SJSA1 (cell line): ENCODE data around the gene FRMD3. TPM values are rescaled to one million over a fixed set of nuclear protein-coding genes. Genes with fewer than 3 reads are reported as not detected.

Source experiments
- DNase-seq, 2 experiments: peaks; one replicate each; pipeline ENCODE4 v3.0.0-alpha.2; 2015 to 2020; ENCODE audit warnings: low spot score in 2 of 2, low read depth in 1 of 2
- H3K27ac ChIP-seq: fragments of 250-450 bp; sonication (Bioruptor Pico); 2 replicates; pipeline ENCODE4 v1.5.1; 2020; ENCODE audit warnings: mild to moderate bottlenecking, moderate library complexity
- H3K27me3 ChIP-seq: fragments of 250-450 bp; sonication (Bioruptor Pico); replicated peaks from 2 replicates; pipeline ENCODE4 v1.5.1; 2020; ENCODE audit warnings: mild to moderate bottlenecking, moderate library complexity
- H3K36me3 ChIP-seq: fragments of 250-450 bp; sonication (Bioruptor Pico); 2 replicates; pipeline ENCODE4 v1.5.1; 2020; ENCODE audit warnings: mild to moderate bottlenecking
- H3K4me1 ChIP-seq: fragments of 250-450 bp; sonication (Bioruptor Pico); replicated peaks from 2 replicates; pipeline ENCODE4 v1.6.1; 2021; ENCODE audit warnings: mild to moderate bottlenecking
- H3K4me3 ChIP-seq: fragments of 250-450 bp; sonication (Bioruptor Pico); 2 replicates; pipeline ENCODE4 v1.5.1; 2020; ENCODE audit warnings: mild to moderate bottlenecking
- H3K9me3 ChIP-seq: fragments of 250-450 bp; sonication (Bioruptor Pico); replicated peaks from 2 replicates; pipeline ENCODE4 v1.5.1; 2020; ENCODE audit warnings: mild to moderate bottlenecking
- total RNA-seq: library from RNA; depleted of rRNA; stranded (reverse); fragments of >200 nt; shearing (Covaris generic); gene quantifications from 2 replicates; pipeline ENCODE4 v1.2.3, GENCODE V29; 2014

Gene FRMD3
- total RNA-seq, 1 experiment from 2014 or later = 15.5 TPM

DNA sequence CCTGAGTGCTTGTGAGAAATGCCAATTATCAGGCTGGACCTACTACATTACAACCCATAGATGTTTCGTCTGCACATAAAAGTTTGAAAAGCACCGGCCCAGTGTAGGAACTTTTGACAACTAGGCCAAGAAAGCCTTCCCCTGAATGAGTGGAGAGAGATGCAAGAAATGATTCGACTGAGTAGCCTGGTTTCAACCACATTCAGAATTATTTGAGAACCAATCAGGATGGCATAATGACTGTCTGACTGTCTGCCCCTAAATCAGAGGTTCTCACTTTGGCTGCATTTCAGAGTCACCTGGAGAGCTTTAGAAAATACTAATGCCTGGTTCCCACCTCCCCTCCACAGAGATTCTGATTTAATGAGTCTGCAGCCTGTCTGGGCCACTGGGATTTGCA is 61.1 kb downstream of the FRMD3 start:
- no peak for DNase-seq
- Histone ChIP-seq H3K4me1 (peaks cover 26% of the 10 kb centered on the region), H3K27ac (no peak overlapping the region), H3K27me3 (no peaks in the 10 kb centered on the region), H3K36me3 (no peaks in the 10 kb centered on the region), H3K9me3 (no peaks in the 10 kb centered on the region), H3K4me3 (no peak overlapping the region)

DNA sequence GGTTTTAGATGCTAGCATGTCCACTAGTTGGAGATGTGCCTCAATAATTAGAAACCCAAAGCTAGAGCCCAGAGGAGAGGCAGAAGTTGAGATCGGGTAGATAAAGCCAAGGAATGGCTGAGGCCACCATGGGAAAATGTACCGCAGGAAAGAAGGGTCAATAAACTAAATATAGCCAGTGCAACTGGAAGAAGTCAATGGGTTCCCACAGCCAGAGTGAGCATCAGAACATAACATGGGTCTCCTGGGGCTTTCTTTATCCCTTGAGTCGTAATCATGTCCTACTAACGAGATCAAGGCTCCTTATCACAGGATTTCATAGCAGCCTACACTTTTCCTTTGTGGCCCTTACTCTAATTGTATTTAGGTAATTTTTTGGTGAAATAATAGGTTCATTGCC is 61.7 kb downstream of the FRMD3 start:
- no peaks in the 10 kb centered on the region for H3K9me3 ChIP-seq
- H3K27me3 ChIP-seq = no peaks in the 10 kb centered on the region
- no peaks in the 10 kb centered on the region for H3K36me3 ChIP-seq
- no peak overlapping the region for H3K4me3 ChIP-seq
- H3K4me1 ChIP-seq = peaks cover 32% of the 10 kb centered on the region
- no peak overlapping the region for H3K27ac ChIP-seq
- no peak for DNase-seq

DNA sequence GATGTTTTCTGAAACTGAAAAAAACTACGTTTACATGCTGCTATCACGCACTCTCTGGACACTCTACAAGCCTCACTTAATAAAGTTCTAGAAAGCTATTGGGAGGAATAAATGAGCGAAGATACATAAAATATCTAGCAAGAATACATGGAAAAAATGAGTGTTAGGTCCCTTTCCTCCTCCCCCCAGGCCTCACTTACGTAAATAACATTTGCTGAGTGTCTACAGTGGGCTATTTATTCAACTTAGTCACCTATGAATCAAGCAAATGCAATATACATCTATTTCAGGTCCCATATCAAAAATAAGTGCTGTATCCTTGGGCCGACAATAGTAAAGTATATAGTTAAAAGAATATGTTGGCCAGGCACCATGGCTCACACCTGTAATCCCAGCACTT is 62.5 kb downstream of the FRMD3 start:
- H3K27me3 ChIP-seq = no peaks in the 10 kb centered on the region
- no peak for DNase-seq
- peaks cover 40% of the 10 kb centered on the region for H3K4me1 ChIP-seq
- H3K4me3 ChIP-seq = no peak overlapping the region
- no peaks in the 10 kb centered on the region for H3K36me3 ChIP-seq
- H3K9me3 ChIP-seq = no peaks in the 10 kb centered on the region
- H3K27ac ChIP-seq = no peak overlapping the region

DNA sequence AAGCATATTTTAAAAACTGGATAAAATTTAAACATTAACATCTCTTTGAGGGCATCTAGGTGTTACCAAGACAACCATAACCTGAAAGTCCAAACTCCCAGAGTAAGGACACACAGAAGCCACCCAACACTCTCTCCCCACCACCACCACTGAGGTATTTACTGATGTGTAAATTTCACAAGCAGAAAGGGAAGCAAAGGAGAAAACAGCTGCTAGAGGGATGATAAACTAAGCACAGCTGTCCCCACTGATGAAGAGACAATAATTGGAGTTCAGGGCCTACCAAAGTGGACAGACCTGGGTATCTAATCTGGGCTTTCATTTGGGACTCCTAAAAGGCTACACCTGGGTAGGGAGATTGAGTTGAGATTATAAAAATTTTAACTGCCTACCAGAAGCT is 63.6 kb downstream of the FRMD3 start:
- no peak for DNase-seq
- H3K4me3 ChIP-seq = no peak overlapping the region
- H3K27ac ChIP-seq = peak overlapping the region; percentile 8; the same call in 1 of the 2 replicates
- no peaks in the 10 kb centered on the region for H3K9me3 ChIP-seq
- H3K27me3 ChIP-seq = no peaks in the 10 kb centered on the region
- H3K4me1 ChIP-seq = peaks cover 42% of the 10 kb centered on the region
- no peaks in the 10 kb centered on the region for H3K36me3 ChIP-seq

DNA sequence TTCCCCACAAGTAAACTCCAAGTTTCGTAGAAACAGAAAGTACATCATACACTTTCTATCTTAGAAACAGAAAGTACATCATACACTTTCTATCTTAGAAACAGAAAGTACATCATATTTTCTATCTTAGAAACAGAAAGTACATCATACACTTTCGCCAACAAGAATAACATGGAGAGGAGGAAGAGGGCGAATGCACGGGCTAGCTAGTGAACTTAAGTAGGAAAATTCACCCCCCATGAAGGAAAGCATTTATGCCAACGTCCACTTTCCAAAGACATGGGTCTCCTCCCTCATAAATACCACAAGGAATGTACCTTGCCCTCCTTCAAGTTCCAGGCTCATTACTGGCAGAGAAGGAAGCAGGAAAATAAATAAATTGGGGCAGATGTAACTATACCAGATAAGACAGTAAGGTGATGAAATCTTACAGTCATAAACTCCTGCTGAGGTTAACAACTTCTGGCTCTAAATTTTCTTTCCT is 64.7 kb downstream of the FRMD3 start:
- H3K36me3 ChIP-seq = no peaks in the 10 kb centered on the region
- peak overlapping the region; percentile 6 for H3K4me3 ChIP-seq
- H3K4me1 ChIP-seq = peaks cover 42% of the 10 kb centered on the region
- H3K9me3 ChIP-seq = no peaks in the 10 kb centered on the region
- DNase-seq = peak in 1 of 2 experiments; percentile 39
- H3K27ac ChIP-seq = peak overlapping the region; percentile 82
- no peaks in the 10 kb centered on the region for H3K27me3 ChIP-seq

DNA sequence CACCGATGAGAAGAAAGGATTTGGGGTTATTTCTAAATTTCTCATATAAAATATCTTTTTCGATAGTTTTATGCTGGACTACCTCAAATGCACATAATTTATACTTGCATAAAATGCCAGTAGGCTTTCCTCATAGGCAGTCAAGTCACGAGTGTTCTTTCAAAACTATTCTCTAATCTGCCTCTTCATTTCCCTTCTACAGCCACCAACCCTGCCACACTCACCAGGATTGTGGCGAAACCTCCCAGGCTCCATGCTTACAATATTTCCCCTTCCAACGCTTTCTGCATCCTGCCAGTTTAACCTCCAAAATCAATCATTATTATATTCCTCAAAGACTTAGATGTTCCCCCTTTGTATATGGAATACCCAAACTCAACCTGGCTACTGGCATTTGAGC is 65.4 kb downstream of the FRMD3 start:
- Histone ChIP-seq H3K4me1 (peaks cover 42% of the 10 kb centered on the region), H3K36me3 (no peaks in the 10 kb centered on the region), H3K27me3 (no peaks in the 10 kb centered on the region), H3K9me3 (no peaks in the 10 kb centered on the region), H3K27ac (peak overlapping the region; percentile 82), H3K4me3 (no peak overlapping the region)
- DNase-seq = peak in 1 of 2 experiments; percentile 13

DNA sequence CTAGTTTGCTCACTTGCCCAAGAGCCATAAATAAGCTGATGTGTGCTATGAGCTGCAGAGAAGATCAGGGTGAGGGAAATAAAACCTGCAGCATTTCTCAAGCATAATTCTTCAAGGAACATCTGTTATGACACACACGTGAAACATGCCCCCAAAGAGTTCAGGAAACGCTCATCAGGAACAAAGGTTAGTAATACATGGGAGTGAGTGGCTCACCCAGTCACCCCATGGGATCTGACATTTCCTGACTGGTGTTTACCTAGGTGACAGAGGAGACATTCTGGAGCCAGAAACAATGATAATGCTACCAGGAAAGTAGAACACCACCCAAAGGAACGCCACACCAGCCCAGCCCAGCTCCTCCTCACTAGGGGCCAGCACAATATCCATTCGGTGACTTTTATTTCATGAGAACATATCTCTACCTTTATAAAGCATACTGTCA is 66.0 kb downstream of the FRMD3 start:
- peaks cover 42% of the 10 kb centered on the region for H3K4me1 ChIP-seq
- H3K9me3 ChIP-seq = no peaks in the 10 kb centered on the region
- DNase-seq = peak; percentile 68 to 69
- peak overlapping the region; percentile 82 for H3K27ac ChIP-seq
- H3K27me3 ChIP-seq = no peaks in the 10 kb centered on the region
- no peaks in the 10 kb centered on the region for H3K36me3 ChIP-seq
- H3K4me3 ChIP-seq = no peak overlapping the region

DNA sequence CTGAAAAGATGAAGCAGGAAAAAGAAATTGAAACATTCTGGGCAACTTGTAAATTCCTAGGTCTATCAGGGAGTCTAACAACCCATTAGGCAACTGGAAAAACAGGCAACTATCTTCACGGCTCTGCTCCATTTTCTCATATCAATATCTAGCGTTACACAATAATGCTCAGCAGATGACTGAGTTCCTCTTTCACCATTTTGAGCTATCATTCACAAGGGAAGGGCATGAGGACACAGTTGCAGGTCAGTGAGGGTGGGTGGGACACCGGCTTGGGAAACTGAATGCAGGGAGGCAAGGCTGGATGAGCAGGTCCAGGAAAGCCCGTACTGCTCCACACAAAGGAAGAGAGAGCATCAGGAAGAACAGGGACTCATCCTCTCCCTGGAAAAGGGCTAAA is 67.0 kb downstream of the FRMD3 start:
- H3K4me3 ChIP-seq = no peak overlapping the region
- H3K4me1 ChIP-seq = peaks cover 42% of the 10 kb centered on the region
- no peak for DNase-seq
- no peaks in the 10 kb centered on the region for H3K9me3 ChIP-seq
- no peaks in the 10 kb centered on the region for H3K27me3 ChIP-seq
- H3K27ac ChIP-seq = peak overlapping the region; percentile 59
- no peaks in the 10 kb centered on the region for H3K36me3 ChIP-seq

DNA sequence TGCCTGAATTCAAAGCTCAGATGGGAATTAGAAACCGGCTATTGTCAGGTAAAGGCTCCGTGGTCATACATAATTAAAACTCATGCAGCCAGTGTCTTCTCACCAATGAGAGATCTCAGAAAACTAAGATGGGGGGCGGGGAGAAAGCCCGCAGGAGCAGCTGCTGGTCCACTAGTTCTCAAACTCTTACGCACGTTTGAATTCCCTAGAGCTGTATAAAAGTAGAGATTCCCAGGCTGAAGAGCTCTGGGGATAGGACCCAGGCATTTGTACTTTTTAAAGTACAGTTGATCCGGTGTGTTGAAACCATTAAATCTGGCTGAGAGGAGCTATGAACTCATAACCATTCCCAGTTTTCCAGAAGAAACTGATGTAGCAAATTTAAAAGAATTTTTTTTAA is 68.5 kb downstream of the FRMD3 start:
- no peaks in the 10 kb centered on the region for H3K9me3 ChIP-seq
- DNase-seq = no peak
- no peaks in the 10 kb centered on the region for H3K36me3 ChIP-seq
- H3K4me1 ChIP-seq = peaks cover 41% of the 10 kb centered on the region
- H3K27ac ChIP-seq = no peak overlapping the region
- H3K4me3 ChIP-seq = no peak overlapping the region
- H3K27me3 ChIP-seq = no peaks in the 10 kb centered on the region

DNA sequence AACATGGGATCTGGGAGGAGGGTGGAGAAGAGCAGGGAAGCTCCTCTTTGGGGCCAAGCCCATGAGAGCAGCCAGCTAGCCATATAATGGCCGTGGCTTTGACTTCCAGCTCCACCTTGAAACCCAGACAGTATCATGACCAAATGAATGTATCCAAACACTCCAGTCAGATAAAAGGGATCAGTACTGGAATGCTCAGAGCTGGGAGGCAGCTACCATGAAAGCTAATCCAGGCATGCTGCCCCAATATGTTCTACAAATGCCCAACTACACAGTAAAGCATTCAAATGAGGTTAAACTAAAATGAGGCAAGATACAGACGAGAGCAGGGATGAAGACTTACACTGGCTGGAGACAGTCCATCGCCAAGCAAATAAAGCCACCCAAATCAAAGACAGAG is 69.4 kb downstream of the FRMD3 start:
- H3K4me3 ChIP-seq = no peak overlapping the region

DNA sequence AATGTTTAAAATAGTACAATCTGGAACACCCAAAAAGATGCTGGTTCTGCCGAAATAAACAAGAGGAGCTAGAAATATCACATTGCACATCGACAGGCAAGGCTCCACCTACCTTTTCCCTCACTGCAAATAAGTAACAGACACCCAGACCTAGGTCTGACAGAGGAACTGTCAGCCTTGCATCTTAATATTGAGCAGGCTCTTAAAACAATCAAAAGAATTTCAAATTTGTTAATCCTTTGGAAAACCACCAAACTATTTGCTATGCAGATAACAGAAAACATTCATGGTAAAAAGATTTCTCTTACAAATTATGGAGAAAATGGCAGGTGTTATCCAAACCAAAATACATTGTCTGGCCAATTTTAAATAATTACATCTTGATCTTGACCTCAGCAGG is 71.3 kb downstream of the FRMD3 start:
- H3K27me3 ChIP-seq = no peaks in the 10 kb centered on the region
- DNase-seq = no peak
- no peak overlapping the region for H3K4me3 ChIP-seq
- no peaks in the 10 kb centered on the region for H3K9me3 ChIP-seq
- peaks cover 14% of the 10 kb centered on the region for H3K4me1 ChIP-seq
- H3K27ac ChIP-seq = no peak overlapping the region
- H3K36me3 ChIP-seq = no peaks in the 10 kb centered on the region

More for the DNA sequence above, 69.4 kb downstream of the FRMD3 start:
- no peaks in the 10 kb centered on the region for H3K9me3 ChIP-seq
- no peak overlapping the region for H3K27ac ChIP-seq
- H3K36me3 ChIP-seq = no peaks in the 10 kb centered on the region
- no peak for DNase-seq
- peaks cover 32% of the 10 kb centered on the region for H3K4me1 ChIP-seq
- no peaks in the 10 kb centered on the region for H3K27me3 ChIP-seq

DNA sequence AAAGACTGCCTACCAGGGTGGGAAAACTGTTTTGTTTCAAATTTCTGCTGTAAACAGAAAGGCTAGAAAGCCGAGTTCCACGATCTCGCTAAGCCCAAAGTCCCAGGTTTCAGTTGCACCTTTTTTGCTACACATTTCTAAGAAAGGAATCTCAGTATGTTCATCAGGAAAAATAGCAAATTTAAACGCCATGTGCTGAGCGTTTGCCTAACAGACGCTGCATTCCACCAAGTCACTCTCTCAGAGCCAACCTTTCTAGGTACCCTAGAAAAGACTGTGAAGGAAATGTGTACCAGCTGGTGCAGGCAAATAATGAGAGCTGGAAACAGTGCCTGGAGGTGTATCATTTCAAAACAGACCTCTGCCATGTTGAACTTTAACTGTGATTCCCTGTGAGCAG is 71.8 kb downstream of the FRMD3 start:
- no peak overlapping the region for H3K27ac ChIP-seq
- no peaks in the 10 kb centered on the region for H3K9me3 ChIP-seq
- no peak for DNase-seq
- H3K4me1 ChIP-seq = peaks cover 9% of the 10 kb centered on the region
- H3K4me3 ChIP-seq = no peak overlapping the region
- no peaks in the 10 kb centered on the region for H3K27me3 ChIP-seq
- H3K36me3 ChIP-seq = no peaks in the 10 kb centered on the region

DNA sequence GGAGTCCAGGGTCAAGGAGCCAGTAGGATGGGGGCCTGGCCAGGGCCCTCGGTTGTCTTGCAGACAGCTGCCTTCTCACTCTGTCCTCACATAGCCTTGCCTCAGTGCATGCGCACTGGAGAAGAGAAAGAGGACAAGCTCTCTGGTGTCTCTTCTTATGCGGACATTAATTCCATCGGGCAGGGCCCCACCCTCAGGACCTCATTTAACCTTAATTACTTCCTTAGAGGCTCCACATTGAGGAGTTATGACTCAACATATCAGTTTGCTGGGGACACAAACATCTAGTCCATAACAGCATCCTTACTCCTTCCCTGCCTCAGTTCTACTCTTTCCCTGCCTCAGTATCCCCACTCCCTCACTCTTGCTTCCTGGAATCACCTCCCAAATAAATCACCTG is 78.4 kb downstream of the FRMD3 start:
- no peaks in the 10 kb centered on the region for H3K27me3 ChIP-seq
- no peak overlapping the region for H3K27ac ChIP-seq
- H3K36me3 ChIP-seq = no peaks in the 10 kb centered on the region
- H3K4me1 ChIP-seq = no peaks in the 10 kb centered on the region
- no peak for DNase-seq
- H3K9me3 ChIP-seq = no peaks in the 10 kb centered on the region
- H3K4me3 ChIP-seq = no peak overlapping the region

DNA sequence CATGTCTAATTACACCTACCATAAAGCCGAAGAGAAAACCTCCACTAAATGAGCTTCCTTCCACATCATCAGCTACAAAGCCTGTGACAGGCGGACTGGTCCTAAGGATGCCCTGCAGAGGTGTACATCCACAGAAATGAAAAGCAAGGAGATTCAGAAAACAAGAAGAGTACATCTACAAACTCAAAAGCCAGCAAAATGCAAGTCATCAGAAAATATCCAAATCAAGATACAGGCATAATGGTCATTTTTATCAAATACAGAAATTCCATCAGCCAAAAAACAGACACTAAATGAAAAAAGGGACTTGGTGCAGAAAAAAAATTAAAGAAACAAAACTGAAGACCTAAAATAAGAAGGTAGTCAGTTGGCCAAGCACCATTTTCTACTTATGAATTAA is 79.7 kb downstream of the FRMD3 start:
- Histone ChIP-seq H3K27ac (no peak overlapping the region), H3K4me1 (no peaks in the 10 kb centered on the region), H3K9me3 (no peaks in the 10 kb centered on the region), H3K4me3 (no peak overlapping the region), H3K27me3 (no peaks in the 10 kb centered on the region), H3K36me3 (no peaks in the 10 kb centered on the region)
- no peak for DNase-seq

DNA sequence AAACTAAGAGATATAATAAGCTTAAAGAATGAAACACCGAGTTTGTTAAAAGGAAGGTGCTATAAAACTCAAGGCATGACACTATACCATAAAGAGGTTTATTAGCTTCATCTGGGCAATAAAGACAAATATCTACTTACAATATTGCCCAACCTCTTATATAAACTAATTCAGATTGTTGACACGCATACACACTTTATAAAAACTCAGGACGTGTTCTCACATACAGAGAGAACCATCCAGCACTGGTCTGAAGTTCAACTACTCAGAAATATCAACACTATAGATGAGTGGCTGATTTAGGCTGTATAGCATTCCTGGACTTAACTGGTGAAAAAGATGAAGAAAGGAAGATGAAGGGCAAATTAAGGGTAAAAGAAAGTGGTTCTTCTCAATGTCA is 81.2 kb downstream of the FRMD3 start:
- H3K27ac ChIP-seq = no peak overlapping the region
- H3K4me3 ChIP-seq = no peak overlapping the region
- no peaks in the 10 kb centered on the region for H3K9me3 ChIP-seq
- no peaks in the 10 kb centered on the region for H3K4me1 ChIP-seq
- H3K36me3 ChIP-seq = no peaks in the 10 kb centered on the region
- no peaks in the 10 kb centered on the region for H3K27me3 ChIP-seq
- DNase-seq = no peak
